M059J (cell line): ENCODE data around the gene TSC22D3. TPM values are rescaled to one million over a fixed set of nuclear protein-coding genes. Genes with fewer than 3 reads are reported as not detected.
A peak's percentile ranks its signal among the peaks of the same experiment; 100 is the strongest.
"Not testable (repeated sequence)": the region's sequence is repeated elsewhere in the genome, so short reads cannot be mapped to it uniquely, and the experiment has no call there.

Experiments
- DNase-seq: peaks from one replicate; pipeline ENCODE4 v3.0.0-alpha.2; 2012; ENCODE audit warnings: low read depth
- total RNA-seq: library from RNA; depleted of rRNA; stranded (reverse); fragments of >200 nt; shearing (Covaris generic); gene quantifications from 2 replicates; pipeline ENCODE4 v1.2.3, GENCODE V29; 2014

The TSC22D3 gene
- total RNA-seq, 1 experiment from 2014 or later, result 44.6 TPM

DNA sequence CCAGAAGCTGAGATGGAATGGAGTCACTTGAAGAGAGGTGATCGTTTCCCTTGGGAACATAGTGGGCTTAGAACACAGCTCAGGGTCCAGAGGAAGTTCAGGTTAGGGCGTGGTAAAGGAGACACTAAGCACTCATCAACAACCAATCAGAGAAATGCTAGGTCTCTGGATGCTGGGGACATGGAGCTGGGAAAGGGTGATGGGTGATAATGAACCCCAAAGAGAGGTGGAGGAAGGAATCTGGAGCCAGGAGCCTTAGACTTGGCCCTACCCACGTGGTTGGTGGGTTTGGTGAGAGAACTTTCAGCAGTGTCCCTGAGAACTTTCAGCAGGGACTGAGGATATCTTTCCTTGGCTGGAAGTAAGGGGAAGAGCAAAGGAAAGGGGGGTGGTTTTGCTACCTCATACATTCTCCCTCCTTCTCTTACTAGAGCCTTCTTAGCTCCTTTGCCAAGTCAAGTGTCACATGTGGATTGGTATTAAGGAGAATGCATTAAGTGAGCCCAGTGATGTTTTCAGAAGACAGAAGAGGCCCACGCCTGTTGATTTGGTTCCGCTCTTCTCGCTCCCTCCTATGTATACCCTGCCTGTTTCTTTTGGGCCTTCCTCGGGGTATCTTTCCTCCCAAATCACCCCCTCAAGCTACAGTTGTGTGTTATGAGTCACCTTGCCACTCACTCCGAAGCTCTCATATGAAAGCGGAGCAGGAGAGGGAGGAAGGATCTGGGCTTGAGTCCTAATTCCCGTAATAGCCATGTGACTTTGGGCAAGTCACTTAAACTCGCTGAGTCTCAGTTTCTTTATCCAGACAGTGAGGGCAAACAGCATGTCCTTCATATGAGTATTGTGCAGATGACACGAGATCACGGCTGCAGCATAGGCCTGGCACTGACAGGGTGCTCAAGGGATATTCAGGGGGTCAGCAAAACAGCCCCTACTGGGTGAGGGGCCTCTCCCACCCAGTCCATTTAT, 63.1 kb downstream of the TSC22D3 start:
- peak; percentile 85 for DNase-seq

DNA sequence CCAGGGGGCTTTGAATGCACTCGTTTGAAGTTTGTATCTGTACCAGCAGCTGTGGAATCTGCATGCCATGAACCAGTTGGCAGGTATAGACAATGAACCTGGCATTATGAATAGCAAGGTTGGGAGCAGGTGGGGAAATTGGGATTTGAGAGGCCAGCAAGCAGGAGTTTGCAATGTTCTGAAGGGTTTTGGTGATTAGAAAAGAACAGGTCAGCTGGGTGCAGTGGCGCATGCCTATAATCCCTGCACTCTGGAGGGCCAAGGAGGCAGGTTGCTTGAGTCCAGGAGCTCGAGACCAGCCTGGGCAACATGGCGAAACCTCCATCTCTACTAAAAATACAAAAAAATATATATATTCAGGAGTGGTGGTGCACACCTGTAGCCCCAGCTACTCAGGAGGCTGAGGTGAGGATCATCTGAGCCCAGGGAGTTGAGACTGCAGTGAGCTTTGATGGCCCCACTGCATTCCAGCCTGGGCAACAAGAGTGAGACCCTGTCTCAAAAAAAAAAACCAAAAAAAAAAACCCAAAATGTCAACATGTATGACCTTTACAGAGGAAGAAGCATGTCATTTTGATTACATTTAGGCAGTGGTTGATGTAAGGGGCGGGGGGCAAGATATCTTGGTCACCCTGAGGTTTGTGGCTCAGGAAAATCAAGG, 63.9 kb downstream of the TSC22D3 start:
- DNase-seq, result no peak

DNA sequence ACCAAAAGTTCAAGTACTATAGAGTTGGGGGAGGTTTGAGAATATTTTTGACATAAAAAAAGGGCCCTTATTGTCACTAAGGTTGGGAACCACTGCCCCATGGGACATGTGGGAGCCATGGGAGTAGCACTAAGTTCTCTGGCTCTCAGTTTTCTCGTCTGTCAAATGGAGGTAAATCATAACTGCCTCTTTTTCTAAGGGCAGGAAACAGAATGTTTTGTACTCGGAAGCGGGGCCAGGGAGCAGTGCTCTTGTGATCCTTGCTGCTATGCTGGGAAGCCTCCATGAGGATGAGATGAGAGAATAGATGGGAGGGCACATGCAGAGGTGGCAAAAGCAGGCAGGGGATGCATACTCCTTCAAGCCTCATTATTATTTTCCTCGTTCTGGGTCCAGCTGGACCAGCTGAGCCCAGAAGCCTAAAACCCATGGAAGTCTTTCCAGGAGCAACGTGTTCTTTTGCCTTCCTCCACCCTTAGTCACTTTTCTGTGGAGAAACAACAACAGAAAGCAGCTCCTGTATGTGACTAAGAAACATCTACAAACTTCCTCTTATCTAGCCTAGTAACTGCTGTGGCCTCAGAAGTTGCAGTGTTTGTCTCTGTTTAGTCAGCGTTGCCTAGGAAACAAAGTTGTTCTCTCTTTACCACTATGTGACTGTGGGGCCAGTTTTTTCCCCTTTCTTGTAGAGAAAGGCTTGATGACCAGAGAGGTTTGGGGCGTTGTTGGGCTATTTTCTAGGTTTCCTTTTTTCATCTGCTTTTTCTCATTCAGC, 64.8 kb downstream of the TSC22D3 start:
- peak; percentile 98 for DNase-seq

DNA sequence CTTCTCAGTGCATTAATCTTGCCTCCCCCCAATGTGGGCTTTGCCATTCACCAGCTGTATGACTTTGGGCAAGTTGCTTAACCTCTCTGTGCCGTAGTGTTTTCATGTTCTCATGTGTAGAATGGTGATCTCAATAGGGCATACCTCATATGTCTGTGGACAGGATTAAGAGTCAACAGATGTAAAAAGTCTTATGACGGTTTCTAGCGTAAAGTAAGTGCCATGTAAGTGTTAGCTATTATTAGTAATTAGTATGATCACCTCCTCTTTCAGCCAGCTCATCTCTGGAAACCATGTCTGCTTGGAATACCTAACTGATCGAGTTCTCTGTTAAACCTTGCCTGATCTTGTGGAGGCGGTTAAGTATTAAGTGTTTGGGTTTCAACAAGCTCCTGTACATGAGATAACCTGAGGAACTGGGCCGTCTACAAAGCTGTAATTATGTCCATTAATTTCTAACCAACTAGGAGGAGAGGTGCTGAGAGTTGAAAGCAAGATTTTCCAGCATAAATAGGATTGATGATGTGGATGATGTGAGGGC, 66.3 kb downstream of the TSC22D3 start:
- DNase-seq, result no peak

DNA sequence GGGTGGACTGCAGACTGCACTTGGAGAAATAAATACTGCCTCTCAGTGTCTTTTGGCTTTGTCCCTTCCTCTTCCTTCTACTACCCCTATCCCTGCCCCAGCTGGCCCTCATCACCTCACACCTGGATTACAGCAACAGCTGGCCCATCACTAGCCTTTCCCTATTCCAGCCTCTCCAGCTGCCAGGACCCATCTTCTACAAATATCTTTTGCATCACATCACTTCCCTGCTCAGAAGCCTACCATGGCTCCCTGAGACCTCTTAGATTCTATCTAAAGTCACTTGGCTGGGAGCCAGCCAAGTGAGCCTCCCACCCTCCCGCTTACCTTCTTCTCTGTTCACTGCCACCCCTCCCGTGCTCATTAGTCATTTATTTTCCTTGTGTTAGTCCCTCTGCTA, 66.8 kb downstream of the TSC22D3 start:
- DNase-seq, result no peak

DNA sequence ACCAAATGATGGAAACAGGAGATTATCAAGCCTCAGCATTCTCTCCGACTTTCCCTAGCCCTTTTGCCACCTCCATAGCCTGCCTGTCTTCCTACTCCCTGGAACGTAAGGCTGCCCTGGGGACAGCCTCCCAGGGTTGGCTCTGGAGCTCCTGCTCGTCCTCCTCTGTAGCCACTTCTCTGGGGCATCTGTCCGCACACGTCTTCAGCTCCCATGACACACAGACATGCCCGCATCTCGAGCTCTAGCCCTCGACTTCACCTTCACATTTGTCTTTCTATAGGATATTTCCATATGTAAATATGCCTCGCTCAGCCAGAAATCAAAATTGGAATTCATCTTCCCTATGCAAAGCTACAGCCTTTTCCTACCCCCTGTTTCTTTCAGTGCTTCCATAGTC, 67.7 kb downstream of the TSC22D3 start:
- DNase-seq, result no peak

DNA sequence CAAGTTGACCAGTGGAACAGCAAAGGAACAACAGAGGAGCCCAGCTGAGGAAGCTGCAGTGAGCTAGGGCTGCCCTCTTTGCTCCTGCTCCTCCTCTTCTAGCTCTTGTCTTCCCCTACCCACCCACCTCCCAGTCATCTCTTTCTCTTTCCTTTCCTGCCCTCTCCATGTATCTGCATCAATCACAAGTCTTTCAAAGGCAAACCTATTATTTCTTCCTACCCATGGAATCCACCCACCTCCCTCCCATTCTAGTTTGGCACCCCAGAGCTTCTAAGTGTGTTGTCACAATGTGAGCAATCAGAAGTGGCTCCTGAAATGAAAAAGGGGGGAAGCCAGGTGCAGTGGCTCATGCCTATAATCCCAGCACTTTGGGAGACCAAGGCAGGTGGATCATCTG, 69.3 kb downstream of the TSC22D3 start:
- no peak for DNase-seq

DNA sequence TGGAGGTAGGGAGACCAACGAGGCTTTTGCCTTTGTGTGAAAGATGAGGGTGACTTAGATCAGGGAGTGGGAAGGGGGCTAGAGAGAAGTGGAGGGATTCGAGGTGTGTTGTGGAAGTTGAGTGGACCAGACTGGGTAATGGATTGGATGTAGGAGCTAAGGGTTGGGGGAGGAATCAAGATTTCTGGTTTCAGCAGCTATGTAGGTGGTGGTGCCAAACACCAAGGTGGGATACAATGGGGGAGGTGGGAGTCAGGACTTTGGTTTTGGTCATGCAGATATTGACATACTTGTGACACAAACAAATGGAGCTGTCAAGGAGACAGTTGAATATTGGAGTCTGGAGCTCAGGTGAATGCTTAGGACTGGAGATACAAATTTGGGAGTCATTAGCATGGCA, 71.0 kb downstream of the TSC22D3 start:
- DNase-seq, result no peak

DNA sequence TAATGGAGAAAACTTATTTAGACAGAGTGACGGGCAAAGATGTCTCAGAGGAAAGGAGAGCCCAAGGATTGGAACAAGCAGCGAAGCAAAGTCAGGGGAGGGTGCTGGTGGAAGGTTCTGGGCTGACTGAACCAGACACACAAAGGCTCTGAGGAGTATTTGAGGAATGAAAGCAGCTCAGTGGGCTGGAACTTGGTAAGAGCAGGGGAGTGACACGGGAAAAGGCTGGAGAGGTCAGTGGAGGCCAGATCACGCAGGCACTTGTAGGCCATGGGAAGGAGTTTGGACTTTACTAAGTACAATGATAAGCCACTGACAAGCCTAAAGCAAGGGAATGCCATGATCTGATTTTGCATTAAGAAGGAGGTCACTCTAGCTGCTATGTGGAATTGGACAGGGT, 71.4 kb downstream of the TSC22D3 start:
- DNase-seq, result no peak

DNA sequence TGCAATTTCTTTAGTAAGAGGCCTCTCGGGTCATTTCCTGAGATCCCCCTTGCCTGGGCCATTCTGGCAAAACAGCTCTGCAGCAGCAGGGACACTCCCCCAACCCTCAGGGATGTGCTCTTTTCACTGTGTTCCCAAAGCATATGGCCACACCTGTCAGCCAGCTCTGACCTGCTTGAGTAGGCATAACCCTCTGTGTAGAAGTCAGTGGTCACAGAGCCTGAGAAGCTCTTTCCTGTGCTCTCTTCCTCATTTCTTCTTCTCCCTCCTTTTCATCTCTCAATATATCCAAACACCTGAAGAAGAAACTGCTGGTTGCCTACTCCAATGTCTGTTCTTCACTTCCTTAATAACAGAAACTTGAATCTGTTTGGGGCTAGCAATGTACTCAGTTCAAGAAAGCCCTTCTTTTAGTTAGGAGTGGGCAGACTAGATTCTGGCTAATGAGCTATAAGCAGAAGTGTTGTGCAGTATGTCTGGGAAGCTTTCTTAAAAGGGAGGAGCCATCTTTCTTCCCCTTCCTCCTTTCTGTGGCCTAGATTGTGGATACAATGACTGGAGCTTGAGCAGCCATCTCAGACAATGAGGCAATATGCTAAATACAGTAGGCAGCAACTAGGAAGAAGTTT, 74.0 kb downstream of the TSC22D3 start:
- no peak for DNase-seq

DNA sequence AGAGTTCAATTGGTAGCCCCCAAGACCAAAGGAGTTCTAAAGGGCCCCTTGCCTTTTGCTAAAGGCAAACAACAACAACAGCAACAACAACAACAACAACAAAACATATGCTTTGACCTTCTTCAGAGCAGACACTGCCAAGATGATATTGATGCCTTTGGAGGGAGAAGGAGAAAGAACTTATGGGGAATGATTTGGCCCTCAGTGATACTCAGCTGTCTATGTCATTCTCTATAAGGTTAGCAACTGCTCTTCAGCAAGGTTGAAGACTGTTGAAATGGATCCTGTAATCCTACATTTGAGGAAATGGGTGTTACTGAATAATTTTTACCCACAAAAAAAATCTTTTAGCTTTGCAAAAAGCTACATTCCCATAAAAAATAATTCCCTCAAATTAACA, 74.8 kb downstream of the TSC22D3 start:
- no peak for DNase-seq

DNA sequence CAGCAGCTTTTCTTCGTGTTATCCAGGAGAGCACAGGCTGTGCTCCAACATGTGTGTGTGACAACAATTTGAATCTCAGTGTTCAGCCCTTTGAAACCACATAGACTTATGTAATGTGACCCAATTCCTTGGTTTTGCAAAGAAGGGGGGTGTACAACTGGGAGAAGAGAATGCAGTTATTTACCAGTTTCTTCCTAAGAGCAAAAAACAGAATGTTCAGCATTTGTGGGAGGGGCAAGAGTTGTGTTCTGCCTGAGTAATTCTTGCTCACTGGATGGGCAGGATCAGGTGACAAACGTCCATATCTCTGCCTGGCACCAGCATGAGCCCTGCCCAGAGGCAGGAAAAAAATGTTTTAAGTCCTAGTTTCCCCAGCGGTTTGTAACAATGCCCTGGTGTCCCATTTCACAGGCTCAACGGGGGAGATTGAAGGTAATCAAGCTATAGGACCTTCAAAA, 75.2 kb downstream of the TSC22D3 start:
- peak; percentile 67 for DNase-seq

DNA sequence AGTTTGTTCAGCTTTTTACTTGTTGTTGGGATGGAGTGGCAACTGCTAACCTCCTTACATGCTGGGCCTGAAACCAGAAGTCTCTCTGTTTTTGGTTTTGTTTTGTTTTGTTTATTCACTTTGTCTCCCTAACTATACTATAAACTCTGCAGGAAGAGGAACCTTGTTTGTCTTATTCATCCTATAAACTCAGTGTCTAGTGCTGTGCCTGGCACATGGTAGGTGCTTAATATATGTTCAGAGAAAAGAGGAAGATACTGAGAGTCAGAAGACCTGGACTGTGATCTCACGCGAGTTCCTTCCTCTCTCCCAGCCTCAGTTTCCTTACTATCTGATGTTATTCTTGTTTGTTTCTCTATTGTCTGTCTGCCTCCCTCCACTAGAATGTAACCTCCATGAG, 76.0 kb downstream of the TSC22D3 start:
- no peak for DNase-seq

DNA sequence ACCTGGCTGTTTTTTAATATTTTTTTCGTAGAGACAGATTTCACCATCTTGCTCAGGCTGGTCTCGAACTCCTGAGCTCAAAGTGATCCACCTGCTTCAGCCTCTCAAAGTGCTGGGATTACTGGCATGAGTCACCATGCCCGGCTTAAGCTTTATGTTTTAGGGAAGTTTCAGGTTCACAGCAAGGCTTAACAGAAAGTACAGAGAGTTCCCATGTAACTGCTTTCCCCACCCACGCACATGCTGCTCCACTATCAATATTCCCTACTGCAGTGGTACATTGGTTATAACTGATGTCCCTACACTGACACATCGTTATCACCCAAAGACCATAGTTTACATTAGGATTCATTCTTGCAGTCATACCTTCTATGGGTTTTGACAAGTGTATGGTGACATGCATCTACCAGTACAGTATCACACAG, 84.6 kb downstream of the TSC22D3 start:
- no peak for DNase-seq

DNA sequence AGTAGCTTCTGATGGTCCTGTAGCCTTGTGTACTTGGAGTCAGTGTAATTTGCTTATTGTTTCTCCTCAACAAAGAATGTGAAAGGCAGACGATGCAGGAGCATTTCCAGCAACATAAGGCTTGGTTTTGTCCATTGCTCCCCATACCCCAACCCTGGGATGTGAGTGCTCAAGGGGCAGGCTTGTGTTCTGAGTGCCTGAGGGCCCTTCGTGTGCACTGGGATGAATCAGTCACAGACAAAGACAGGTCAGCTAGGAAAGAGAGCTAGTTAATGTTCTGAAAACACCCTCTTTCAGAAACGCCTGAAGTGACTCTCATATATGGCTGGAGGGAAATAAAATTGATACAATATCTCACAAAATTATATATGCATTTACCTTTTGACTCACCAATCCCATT, 88.1 kb downstream of the TSC22D3 start:
- peak; percentile 48 for DNase-seq

DNA sequence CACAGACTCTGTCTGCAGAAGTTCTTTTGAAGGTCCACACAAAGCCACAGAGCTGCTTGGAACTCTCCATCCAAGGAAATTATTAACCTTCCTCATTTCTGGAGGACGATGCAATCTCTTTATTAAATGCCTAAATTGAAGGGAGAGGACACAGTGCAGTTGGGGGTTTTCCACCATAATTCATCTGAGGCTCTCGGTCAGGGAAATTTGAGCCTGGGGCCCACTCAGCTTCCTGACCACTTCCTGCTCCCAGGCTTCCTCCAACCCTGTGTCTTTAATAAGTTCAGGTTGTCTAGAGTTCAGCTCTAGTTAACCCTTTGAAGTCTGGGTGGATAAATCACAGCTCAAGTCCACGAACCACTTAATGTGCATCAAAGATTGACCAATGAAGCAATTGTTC, 88.8 kb downstream of the TSC22D3 start:
- peak; percentile 68 for DNase-seq

DNA sequence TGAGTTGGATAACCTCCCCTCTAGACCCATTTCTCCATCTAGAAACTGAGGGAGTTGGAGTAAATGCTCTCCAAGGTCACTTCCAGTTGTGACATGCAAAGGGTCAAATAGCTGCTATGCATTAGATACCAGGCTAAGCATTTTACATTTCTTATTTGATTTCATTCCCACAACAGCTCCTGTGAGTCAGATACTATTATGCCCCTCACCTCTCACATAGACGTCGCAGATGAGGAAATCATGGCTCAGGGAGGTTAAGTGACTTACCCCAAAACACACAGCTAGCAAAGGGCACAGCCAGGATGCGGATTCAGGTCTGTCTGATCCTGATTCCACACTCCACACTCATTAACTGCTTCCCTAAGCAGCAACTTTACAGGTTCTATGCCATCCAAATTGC, 89.6 kb downstream of the TSC22D3 start:
- no peak for DNase-seq

DNA sequence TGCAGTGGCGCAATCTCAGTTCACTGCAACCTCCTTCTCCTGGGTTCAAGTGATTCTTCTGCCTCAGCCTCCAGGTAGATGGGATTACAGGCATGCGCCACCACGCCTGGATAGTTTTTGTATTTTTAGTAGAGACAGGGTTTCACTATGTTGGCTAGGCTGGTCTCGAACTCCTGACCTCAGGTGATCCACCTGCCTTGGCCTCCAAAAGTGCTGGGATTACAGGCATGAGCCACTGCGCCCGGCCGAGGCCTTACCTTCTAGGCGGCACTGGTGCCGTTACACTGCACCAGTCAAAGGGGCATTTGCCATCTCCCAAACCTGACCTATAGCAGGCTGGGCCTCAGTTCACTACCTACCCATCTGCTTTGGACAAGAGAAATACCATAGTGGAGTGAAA, 90.0 kb downstream of the TSC22D3 start:
- not testable (repeated sequence) for DNase-seq

DNA sequence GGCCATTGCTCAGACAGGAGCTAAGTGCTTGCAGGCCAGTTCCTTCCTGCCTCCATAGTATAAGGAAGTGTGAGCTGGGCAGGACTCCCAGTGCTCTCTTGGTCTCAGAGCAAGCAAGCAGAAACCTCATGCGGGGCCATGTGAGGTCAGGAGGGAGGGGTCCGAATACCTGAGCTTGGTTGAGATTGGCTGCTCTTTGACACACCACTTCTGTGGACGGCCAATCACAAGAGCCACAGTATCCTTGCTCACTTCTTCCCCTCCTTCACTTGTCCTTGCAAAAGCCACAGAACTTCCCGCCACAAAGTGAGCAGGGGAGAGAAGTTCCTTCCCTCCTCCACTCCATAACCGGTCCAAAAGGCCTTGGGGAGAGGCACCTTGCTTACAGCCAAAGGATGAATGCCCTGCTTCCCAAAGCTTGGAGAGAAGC, 90.6 kb downstream of the TSC22D3 start:
- peak; percentile 94 for DNase-seq

DNA sequence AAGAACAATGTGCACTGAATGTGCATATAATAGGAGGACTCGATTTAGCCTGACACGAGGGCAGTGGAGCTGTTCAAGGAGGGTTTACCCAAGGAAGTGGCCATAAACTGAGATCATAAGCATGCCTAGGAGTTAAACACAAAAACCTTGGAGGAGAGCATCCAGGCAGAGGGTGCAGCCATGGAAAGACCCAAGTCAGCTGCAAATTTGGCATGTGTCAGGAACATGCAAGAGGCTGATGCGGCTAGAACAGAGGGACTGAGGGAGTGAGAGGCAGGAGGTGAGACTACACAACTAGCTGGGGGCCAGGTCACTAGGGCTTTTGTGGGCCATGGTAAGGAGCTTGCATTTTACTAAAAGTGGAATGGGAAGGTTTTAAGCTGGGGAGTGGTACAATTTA, 91.7 kb downstream of the TSC22D3 start:
- DNase-seq, result no peak

DNA sequence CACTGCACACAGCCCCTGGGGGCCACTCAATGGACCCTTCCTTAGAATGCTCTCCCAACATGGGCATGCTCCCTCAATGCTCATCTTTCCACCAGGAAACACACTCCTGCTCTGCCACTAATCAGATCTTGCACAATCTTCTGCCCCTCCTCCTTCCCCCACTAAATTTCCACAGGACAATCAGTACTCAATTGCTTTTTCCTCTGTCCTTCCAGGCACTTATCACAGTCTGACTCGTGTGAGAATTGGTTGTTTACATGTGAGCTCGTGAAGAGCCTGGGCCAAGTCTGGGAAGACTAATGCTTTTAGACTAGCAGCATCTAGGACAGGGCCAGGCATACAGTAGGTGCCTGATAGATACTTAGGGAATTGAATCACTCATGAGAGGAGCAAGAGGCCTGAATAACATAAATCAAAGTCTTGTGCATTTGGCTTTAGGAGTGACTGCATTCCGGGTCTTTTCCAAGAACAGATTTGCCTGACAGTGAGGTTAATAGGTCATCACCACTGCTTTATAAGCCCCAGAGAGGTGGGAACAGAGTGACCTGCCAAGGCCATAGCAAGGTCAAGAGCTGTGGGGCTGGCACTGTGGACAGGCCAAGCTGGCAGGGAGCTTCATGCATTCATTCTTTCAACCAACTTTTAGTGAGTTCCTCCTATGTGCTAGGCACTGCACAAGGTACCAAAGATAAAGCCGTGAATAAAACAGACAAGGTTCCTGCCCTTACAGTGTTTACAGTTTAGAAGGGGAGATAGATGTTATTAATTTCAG, 92.3 kb downstream of the TSC22D3 start:
- peak; percentile 10 for DNase-seq
